Uterus (tissue), 4 donors: ENCODE results near the gene CIZ1. TPM values are rescaled to one million over a fixed set of nuclear protein-coding genes. Genes with fewer than 3 reads are reported as not detected.

Experiments used
- DNase-seq, 2 donors: peaks; one replicate each; pipeline ENCODE4 v3.0.0-alpha.2; 2019 to 2020
- H3K27ac ChIP-seq, 2 donors: fragments of 200-600 bp; sonication (generic); 1 replicate in 1 of 2; 2 replicates in 1 of 2; pipeline ENCODE4 v1.5.1; 2016 to 2018
- H3K27me3 ChIP-seq, 2 donors: fragments of 200-600 bp; sonication (generic); one replicate each; pipeline ENCODE4 v1.5.1; 2018 to 2019; ENCODE audit warnings: control low read depth in 1 of 2
- H3K36me3 ChIP-seq, 2 donors: fragments of 200-600 bp; sonication (generic); one replicate each; pipeline ENCODE4 v1.5.1; 2019; ENCODE audit warnings: control low read depth in 1 of 2
- H3K4me1 ChIP-seq, 2 donors: fragments of 200-600 bp; sonication (generic); one replicate each; pipeline ENCODE4 v1.5.1; 2018 to 2019; ENCODE audit warnings: control low read depth in 1 of 2
- H3K4me3 ChIP-seq, 2 donors: fragments of 200-600 bp; sonication (generic); 1 replicate in 1 of 2; 2 replicates in 1 of 2; pipeline ENCODE4 v1.5.1; 2018 to 2019; ENCODE audit warnings: mild to moderate bottlenecking in 1 of 2
- H3K9me3 ChIP-seq, 2 donors: fragments of 200-600 bp; sonication (generic); one replicate each; pipeline ENCODE4 v1.5.1; 2019; ENCODE audit warnings: control low read depth in 1 of 2
- CTCF ChIP-seq, 4 experiments: fragments of 200-600 bp in 2 of 4; fragments of 450-650 bp in 2 of 4; sonication (generic) in 2 of 4; IDR thresholded peaks; one replicate each; pipeline ENCODE4 v1.5.1; 2016 to 2019; ENCODE audit warnings: antibody characterized with exemption in 4 of 4, mild to moderate bottlenecking in 2 of 4, moderate library complexity in 1 of 4
- POLR2A ChIP-seq, 2 donors: fragments of 450-650 bp; IDR thresholded peaks; one replicate each; pipeline ENCODE4 v1.6.1; 2016; ENCODE audit warnings: antibody characterized with exemption in 2 of 2, mild to moderate bottlenecking in 1 of 2, moderate library complexity in 1 of 2
- intact Hi-C: fragments of 100-400 bp; cut with DNase I; formaldehyde crosslinking; loops from one replicate; pipeline ENCODE4 v1.15.1; 2023; ENCODE audit warnings: low total_unique reads
- total RNA-seq, 4 donors: library from RNA; depleted of rRNA in 3 of 4; stranded (reverse); fragments of >200 nt in 3 of 4; gene quantifications; one replicate each; pipeline versions ENCODE4 v1.1.0 to v1.2.4, GENCODE V29; 2014 to 2023
- donor health status: DM: yes; HTN: yes; CAD: no.

CIZ1 gene
- total RNA-seq, 4 donors from 2014 or later: 31.3 to 151 (median 52.6) TPM

- H3K27me3 ChIP-seq: no peaks in the 10 kb centered on the region
- H3K27ac ChIP-seq: peak overlapping the region in 1 of 2 donors; percentile 21
- intact Hi-C loops: no loop called here
- no peak overlapping the region for H3K4me3 ChIP-seq
- no peaks in the 10 kb centered on the region for H3K9me3 ChIP-seq
- no peak for DNase-seq
- H3K36me3 ChIP-seq: no peaks in the 10 kb centered on the region
- no peak for TF ChIP-seq POLR2A (IDR thresholded peaks at IDR 0.05)
- TF ChIP-seq CTCF (IDR thresholded peaks at IDR 0.05): no peak
- no peaks in the 10 kb centered on the region for H3K4me1 ChIP-seq
Observed at GRCh38 chr9:128211186-128211980, 20.0 kb upstream of the CIZ1 start.

GRCh38 chr9:128208946-128209669 is 17.7 kb upstream of the CIZ1 start:
- Histone ChIP-seq H3K4me1 (no peaks in the 10 kb centered on the region), H3K27ac (no peak overlapping the region), H3K4me3 (no peak overlapping the region), H3K36me3 (no peaks in the 10 kb centered on the region), H3K27me3 (no peaks in the 10 kb centered on the region), H3K9me3 (no peaks in the 10 kb centered on the region)
- TF ChIP-seq POLR2A (IDR thresholded peaks at IDR 0.05) (no peak), CTCF (IDR thresholded peaks at IDR 0.05) (no peak)
- intact Hi-C loops: no loop called here
- no peak for DNase-seq

GRCh38 chr9:128208386-128208785 is 17.0 kb upstream of the CIZ1 start:
- H3K27ac ChIP-seq: no peak overlapping the region
- intact Hi-C loops: no loop called here
- H3K9me3 ChIP-seq: no peaks in the 10 kb centered on the region
- TF ChIP-seq POLR2A (IDR thresholded peaks at IDR 0.05) (no peak), CTCF (IDR thresholded peaks at IDR 0.05) (no peak)
- H3K27me3 ChIP-seq: no peaks in the 10 kb centered on the region
- H3K4me1 ChIP-seq: peaks cover 0 to 7% of the 10 kb centered on the region in 2 donors
- no peak for DNase-seq
- no peak overlapping the region for H3K4me3 ChIP-seq
- no peaks in the 10 kb centered on the region for H3K36me3 ChIP-seq

GRCh38 chr9:128206916-128207910 is 15.8 kb upstream of the CIZ1 start:
- no peaks in the 10 kb centered on the region for H3K27me3 ChIP-seq
- no peak overlapping the region for H3K4me3 ChIP-seq
- peaks cover 0 to 8% of the 10 kb centered on the region in 2 donors for H3K4me1 ChIP-seq
- DNase-seq: no peak
- intact Hi-C loops: no loop called here
- TF ChIP-seq CTCF (IDR thresholded peaks at IDR 0.05) (no peak), POLR2A (IDR thresholded peaks at IDR 0.05) (no peak)
- H3K27ac ChIP-seq: no peak overlapping the region
- H3K9me3 ChIP-seq: no peaks in the 10 kb centered on the region
- H3K36me3 ChIP-seq: no peaks in the 10 kb centered on the region
